HG03558 (cell line): ENCODE data around the gene HOXB1.

Source experiments
- ATAC-seq: cut with Tn5 transposase; IDR thresholded peaks from one replicate; pipeline ENCODE4 v1.9.1; 2021; ENCODE audit warnings: moderate number of reproducible peaks; ENCODE audit not compliant: unreplicated experiment; ENCODE audit errors: extremely low read depth

HOXB1 gene

DNA sequence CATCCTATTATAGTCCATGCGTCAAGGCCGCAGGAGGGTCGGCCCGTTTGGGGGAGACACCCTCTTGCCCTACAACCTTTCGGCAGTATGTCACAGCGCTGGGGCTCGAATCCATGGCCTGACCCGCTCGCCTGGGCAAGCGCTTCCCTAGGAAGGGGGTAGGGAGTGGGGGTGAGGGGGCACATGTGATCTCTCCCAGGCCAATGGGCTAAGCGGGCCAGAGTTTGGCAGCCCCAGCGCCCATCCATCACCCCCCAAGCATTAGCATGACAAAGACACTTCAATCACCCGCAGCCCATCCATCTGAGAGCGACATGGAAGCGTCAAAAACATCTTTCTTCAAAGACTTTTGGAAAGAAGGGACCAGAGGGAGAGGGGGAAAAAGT is at the start of gene HOXB1:
HOXB1 (minus strand) TSS at position 125 of the 386 bp plus-strand sequence; CDS start at position 18, 107 bp downstream.
- no peak for ATAC-seq

DNA sequence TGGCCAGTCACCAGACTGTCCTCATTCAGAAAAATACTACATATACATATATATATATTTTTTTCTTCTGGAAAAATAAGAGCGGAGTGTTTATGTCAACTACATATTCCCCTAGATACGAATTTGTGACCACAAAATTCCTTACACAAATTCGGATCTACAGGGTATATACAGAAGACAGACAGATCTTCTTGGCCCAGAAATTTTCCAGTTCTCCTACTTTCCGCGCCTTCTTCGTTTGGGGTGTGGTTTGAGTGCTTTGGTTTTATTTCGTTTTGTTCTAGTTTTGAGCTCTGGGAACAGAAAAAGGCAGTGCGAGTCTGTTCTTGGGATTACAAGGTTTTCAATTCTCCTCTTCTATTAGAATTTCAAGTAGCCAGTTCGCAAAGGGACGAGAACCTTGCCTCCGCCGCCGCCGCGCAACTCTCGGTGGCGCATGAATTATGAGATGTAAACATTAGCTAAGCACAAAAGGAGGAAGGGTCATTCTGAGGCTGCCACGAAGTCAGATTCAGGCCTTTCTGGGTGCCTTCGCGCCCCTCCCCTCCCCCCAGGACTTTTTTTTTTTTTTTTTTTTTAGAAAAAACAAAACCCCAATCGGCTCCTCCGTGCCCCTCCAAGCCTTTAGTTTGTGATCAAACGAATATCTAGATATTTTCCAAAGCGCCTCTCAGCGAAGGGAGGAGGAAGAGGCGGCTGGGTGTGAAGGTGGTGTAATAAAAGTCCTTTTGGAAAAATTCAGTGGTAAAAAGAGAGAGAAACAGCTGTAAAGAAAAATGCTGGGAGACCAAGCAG is 49.1 kb upstream of the HOXB1 start:
- ATAC-seq = no peak

DNA sequence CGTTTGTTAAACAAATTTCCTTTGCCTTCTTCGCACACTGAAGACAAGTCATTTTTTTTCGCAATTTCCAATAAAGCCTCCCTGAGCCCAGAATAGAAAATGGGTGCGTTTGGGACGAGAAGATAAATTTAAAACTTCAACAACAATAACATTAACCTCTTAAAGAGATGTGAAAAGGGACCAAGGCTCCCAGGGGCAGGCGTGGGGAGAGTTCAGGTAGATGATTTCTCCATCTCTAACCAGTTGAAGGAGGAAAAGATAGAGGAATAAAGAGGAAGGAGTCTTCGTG is 48.6 kb upstream of the HOXB1 start:
- ATAC-seq = no peak

DNA sequence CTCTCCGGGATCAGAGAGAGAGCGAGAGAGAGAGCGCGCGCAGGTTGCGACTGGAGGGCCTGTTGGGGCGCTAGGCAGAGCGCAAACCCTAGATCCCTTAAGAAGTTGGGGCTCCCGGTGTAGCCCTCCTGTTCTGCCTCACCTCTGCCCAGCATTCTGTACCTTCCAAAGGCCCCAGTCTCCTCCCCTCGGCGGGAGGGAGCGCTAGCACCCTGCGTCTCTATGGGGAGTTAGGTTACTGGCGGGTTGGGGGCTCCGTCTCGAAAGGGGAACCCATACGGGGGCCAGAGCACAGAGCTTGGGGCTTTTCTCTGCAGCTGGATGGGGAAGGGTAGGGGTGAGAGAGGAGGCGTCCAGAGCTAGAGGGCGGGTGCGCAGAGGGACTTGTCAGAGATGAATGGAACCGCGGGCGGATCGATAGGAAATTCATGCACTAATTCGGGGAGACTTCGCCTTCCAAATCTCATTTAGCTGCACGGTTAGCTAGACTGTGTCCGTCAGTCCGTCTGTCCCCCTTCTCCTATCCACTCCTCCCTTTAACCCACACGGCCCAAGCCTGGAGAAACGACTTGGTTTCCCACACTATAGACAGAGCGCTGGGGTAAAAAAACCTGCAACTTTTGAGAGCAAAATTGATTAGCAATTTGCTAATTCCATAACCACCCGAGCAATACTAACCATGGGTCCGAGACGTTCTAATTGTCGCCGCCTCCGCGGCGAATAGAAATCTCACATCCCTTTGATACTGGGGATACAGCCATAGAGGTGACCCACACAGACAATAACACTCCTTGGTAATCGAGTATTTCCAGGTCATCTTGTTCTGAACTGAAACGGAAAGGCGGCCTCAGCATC is 48.0 kb upstream of the HOXB1 start:
- no peak for ATAC-seq

DNA sequence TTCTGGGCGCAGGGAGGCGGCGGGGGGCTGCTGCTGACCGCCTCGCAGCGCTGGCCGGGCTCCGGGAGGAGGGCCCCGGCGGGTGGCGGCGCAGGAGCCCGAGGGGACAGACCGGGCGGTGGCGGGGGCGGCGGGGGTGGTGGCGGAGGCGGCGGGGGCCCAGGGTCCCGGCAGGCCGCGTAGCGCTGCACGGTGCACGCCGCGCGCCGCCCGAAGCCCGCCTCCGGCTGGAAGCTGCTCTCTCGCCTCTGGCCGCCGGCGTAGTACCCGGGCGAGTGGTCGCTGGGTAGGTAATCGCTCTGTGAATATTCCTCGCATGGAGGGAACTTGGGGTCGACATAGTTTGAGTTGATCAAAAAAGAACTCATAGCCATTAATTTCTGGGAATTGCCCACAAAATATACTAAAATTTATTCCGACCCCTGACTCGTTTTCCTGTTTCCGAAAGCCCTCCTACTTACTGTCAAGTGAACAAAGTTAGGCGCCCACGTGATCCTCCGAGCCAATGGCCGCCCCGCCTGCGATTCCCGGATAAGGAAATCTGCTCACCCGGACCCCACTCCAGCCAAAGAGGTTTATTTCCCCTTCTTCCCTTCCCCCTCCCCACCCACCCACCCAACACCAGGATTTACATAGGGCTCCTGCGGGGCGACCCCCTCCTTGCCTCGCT is 47.3 kb upstream of the HOXB1 start, which contains the start of gene HOXB4:
HOXB4 (minus strand) TSS at position 405 of the 670 bp plus-strand sequence; CDS start at position 374, 31 bp downstream.
- no peak for ATAC-seq

DNA sequence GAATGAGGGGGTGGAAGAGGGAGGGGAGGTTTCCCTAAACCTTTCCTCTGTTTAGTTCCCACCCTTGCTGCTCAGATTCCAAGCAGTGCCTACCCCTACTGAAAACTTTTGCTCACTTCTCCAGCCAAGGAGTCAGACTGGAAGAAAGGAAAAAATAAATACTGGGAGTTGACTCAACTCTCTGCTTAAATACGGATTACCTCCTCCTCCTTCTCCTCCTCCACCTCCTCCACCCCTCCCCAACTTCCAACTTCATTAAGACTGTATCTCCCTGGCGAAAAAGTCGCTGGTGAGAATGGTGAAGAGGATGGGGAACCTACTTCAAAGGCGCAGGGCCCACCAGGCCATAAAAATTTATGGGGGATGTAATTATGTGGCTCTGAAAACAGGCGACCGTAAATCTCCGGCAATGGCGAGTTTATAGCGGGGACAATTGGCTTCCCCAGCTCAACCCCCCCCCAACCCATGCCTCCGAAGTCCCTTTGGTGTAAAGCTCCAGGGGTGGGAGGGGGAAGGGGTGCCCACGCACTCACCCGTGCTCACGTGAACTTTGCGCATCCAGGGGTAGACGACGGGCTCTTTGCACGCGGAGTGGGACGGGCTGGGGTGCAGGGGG is 46.6 kb upstream of the HOXB1 start:
- no peak for ATAC-seq

DNA sequence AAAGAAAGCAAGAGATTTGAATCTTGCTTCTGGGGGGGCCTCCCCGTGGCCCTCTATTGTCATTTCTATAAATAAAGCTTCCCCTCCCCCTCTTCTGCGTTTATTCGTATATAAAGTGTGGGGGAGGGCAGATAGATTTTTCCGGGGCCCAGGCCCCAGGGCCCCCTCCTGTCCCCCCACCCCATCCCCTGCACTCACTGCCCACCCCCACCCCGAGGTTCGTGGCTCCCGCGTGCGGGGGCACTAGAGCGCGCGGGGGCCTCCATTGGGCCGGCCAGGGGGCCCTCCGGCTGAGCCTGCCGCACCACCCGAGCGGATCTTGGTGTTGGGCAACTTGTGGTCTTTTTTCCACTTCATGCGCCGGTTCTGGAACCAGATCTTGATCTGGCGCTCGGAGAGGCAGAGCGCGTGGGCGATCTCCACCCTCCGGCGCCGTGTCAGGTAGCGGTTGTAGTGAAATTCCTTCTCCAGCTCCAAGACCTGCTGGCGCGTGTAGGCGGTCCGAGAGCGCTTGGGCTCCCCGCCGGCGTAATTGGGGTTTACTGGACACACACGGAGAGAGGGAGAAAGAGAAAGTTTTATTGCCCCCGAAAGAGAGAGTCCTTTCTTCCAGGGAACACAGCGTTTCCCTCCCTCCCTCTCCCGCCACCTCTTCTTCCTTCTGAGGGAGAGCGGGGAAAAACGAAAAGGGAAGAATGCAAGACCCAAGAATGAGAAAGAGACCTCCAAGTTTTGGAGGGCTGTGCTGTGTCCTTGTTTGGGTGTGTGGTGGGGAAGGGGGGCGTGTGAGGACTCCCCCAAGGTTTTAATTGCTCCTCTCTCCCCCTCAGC is 45.9 kb upstream of the HOXB1 start:
- no peak for ATAC-seq

DNA sequence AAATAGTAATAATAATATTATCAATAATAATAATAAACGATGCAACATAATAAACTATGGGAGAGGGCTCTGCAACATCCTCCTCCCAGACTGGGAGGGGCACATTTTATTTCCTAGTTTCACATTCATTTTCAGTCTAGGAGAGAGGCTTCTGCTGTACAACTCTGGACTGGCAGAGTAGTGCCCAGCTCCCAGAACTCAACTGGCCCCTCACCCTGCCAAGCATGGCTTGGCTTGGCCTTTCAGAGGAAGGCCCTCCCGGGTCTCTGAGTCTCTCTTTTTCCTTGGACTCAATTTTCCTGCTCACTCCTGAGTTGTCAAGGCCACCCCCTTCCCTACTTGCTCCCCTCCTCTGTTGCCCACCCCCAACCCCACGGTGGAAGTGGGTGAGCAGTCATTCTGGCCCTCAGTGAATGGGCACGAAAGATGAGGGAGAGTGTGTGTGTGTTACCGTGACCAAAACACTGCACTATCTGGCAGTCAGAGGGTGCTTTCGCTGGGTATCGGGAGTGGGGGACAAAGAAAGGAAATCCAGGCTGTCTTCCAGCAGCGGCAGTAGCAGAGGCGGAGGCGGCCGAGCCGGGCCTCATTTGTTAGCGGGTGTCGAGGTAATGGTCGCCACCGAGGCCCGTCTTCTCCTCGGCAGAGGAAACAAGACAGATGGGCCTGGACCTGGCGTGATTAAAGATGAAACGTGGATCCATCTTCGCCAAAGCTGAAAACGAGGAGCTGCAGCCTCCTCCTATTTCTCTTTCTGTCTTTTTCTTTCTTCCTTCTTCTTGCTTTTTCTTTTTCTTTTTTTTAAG is 45.1 kb upstream of the HOXB1 start:
- no peak for ATAC-seq

DNA sequence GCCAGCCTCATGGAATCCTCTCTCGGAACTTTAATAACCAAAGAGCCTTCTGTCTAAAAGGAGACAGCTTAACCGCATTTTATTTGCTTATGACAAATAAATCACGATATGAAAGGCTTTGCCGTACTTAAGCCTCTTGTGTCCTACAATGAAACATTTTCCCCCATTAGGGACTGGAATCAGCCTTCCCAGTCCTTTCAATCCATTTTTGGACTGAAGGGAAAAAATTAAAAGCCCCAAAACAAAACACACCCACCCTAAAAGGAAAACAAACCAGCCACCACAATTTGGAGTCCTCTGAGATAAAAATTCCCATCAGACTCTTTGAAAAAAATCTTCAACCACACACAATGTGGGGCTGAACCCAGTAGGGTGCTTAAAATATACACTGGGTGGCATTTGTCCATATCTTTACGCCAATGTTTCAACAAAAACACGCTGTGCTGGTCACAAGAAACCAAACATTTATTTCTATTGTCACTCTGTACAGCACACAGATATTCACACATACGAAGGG is 44.3 kb upstream of the HOXB1 start:
- no peak for ATAC-seq

DNA sequence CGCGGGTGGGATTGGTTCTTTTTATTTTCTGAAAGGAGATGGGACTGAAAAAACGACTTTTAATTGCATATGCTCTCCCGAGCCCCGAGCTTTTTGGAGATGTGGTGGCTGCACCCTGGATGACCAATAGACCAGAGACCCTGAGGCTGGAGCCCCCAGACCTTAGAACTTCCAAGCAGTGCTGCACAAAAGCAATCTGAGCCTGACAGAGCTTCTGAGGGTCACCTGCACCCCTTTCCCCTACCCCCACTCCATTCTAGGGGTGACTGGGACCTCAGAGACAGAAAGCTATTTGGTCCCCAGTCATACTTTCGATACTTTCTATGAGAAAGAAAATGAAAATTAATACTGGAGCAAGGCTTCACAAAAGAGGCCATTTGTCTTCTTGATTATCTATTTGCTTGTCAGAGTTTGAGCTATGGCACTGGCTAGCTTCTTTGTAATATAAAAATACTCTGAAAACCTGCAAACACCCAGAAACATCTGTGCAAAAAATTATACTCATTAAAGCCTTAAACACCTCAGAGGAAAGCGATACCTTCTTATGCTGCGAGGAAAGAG is 43.8 kb upstream of the HOXB1 start:
- ATAC-seq = no peak

DNA sequence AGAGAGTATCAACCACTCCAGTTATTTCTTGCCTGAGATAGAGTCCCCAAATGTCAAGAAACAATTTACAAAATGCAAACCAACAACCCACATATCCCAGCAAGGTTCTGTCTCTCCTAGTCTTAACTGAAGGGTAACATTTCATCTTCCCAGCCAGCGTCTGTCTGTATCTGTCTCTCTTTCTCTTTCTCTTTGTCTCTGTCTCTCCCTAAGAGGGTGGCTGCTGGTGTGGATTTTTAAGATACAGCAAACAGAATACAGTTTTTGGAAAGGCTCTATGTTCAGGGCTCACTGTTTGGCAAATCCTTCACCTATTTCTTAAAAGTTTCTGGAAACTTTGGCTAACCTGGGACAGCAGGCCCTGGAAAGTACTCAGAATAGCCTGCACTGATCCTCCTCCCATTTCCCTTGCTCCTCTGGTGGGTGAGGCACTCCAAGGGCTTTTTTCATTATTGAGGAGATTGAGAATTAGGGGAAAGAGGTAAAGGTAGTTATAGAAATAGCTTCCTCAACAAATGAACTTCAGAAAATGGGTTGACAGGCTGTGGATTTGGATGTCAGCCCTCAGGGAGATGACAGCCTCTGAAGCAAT is 41.1 kb upstream of the HOXB1 start:
- ATAC-seq = no peak

DNA sequence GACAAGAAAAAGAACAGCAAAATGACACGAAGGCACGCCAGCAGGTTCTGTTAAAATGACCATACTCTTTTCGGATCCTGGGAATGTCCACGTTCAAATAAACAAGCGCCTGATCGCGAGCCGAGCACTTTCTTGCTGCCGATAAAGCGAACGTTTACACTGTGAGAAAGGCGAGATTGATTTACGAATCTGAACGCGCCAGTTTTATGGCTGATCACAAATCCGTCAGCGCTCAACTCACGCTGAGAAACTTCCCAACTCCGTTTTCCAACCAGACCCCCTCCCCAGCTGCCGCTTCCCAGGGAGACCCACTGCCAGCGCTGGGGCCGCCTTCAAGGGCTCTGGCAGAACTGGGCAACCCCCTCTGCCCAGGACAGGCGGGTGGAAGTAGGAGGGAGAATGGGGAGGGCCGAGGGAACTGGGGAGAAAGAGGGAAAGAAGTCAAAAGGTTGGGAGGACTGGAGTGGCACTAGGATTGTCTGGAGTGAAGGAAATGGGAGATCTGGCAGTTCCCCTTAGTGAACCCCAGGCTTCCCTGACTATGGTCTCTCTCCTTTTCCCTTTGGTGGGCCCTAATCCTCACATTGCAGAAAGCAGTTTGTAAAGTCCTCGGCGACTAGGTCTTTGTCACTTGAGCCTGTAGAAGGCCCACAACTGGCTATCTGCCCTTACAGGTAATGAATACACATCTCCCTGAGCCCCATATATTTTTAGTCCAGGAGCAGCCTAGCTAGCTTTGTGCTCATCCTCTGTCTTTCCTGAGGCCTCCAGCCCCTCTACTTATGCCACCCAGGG is 40.4 kb upstream of the HOXB1 start:
- no peak for ATAC-seq

DNA sequence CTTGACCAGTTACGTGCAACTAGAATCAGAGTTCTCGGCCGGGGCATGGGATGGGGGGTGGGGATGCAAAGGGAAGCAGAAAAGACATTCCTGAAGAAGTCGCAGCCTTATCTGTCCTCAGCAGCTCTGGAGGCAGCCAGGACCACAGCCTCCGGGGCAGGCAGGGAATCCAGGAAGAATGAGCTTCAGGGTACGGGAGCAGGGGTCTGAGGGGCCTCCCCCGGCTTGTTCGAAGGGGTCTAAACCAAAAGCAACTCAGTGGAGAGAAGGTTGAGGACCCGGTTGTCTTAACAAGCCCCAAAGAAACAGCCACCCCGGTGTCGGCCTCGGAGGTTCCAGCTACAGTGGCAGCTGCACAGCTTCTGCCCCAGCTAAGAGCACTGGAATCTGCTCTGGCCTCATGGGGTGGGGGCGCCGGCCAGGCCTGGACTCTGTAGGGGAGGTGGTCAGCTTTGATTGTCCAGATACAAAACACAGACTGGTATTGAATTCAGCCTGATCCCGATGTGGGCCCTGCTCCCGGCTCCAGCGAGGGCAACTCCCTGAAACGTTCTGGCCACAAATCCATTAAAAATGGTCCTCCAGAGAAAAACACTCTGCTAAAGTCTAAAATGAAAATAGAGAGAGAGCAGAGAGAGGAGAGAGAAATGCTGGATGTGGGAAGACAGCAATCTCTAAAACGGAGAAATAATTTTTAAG is 39.7 kb upstream of the HOXB1 start:
- no peak for ATAC-seq

DNA sequence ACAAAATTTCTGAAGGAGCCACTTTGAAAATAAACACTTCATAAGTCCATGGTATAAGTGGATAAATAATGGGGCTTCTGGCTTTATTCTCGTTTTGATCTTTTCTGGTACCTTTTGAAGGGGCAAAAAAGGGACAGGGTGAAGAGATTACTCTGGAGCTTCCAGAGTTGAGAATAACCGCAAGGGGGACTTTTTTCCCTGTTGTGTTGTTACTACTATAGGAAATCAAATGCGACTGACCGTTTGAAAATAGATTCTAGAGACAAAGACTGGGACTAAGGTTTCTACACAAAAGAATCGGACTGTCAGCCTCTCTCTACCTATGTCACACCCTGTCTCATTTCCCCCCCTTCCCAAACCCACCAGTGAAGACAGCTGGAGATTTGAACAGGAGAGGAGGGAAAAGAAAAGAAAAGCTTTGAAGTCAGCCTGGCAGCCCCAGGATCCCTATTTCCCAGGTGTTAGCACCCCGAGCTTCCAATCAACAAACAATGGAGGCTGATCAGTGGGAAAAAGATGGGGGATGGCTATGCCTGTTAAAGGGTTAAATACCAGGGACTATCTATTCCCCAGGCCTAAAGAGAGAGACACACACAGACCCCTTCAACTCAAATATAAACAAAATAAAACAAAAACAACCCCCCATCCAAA is 39.0 kb upstream of the HOXB1 start:
- ATAC-seq = no peak

DNA sequence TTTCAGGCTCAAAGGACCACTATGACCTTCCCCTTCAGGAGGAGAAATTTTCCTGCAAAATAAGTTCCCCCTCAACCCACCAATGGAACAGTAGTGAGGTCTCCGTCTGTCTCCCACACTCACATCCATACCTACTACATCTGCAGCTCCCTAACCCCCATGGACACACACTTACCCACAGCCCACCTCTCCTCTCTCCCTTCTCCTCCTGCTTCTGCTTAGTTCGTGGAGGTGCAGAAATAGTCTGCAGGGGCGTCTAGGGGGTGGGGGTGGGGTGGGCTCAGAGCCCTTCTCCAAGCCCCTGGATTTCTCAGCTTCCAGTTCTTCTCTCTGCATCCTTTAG is 38.4 kb upstream of the HOXB1 start:
- no peak for ATAC-seq

DNA sequence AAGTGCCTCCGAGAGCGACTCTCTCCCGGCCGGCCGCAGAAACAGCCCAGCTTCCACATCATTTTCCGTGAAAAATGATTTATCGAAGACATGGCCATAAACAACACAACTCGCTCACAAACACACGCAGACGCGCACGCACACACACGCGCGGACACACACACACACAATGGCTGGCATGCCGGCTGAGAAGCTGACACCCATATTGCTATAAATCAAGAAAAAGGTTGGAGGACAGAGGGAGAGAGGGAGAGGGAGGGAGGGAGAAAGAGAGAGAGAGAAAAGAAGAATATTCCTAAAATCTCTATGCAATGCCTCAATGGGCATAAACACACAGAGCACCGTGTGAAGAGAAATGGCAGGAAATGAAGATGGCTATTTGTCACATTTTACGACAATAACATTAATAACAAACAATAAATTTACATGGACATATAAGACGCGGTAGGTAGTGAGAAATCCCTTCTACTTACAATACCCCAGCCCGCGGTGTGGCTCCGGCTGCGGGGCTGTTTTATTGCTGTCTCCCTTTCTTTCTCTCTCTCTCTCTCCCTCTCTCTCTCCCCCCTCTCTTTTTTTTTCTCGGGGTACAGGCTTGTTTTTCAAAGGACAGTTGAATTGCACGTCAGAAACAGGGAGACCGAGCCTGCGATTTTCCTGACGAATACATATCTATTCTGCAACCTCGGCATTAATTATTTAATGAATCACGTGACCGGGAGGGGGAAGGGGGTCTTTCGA is 37.9 kb upstream of the HOXB1 start:
- ATAC-seq = no peak
